Neural crest cell (in vitro differentiated cells): Measurements from ENCODE around the gene LRRC7. TPM values are rescaled to one million over a fixed set of nuclear protein-coding genes. Genes with fewer than 3 reads are reported as not detected.

ENCODE experiments used
- DNase-seq: peaks from one replicate; pipeline ENCODE4 v3.0.0; 2021; ENCODE audit warnings: low read depth, mixed read lengths, low spot score
- H3K27ac Mint-ChIP-seq: one replicate; pipeline ENCODE4 v1.8.0; 2021; ENCODE audit warnings: mild to moderate bottlenecking, mixed read lengths; ENCODE audit not compliant: unreplicated experiment
- H3K27me3 Mint-ChIP-seq: 2 replicates; pipeline ENCODE4 v1.8.0; 2021; ENCODE audit warnings: low read depth, mild to moderate bottlenecking, mixed read lengths
- H3K36me3 Mint-ChIP-seq: 2 replicates; pipeline ENCODE4 v1.8.0; 2021; ENCODE audit warnings: low read depth, mild to moderate bottlenecking, mixed read lengths
- H3K4me1 Mint-ChIP-seq: 2 replicates; pipeline ENCODE4 v1.8.0; 2021; ENCODE audit warnings: mixed read lengths
- H3K4me3 Mint-ChIP-seq: one replicate; pipeline ENCODE4 v1.8.0; 2021; ENCODE audit warnings: mild to moderate bottlenecking, mixed read lengths
- H3K9me3 Mint-ChIP-seq: 2 replicates; pipeline ENCODE4 v1.8.0; 2021; ENCODE audit warnings: mixed read lengths
- total RNA-seq: library from RNA; stranded (reverse); gene quantifications from 2 replicates; pipeline ENCODE4 v1.2.1, GENCODE V29; 2021
- TF ChIP-seq, protein P1 (sequence below): fragments of 200-600 bp; sonication (generic); conservative IDR thresholded peaks from 2 replicates; pipeline ENCODE4 v1.5.0; 2021; ENCODE audit warnings: antibody characterized with exemption, mild to moderate bottlenecking

LRRC7 gene
- total RNA-seq, 1 donor from 2014 or later: 2.4 TPM

DNA sequence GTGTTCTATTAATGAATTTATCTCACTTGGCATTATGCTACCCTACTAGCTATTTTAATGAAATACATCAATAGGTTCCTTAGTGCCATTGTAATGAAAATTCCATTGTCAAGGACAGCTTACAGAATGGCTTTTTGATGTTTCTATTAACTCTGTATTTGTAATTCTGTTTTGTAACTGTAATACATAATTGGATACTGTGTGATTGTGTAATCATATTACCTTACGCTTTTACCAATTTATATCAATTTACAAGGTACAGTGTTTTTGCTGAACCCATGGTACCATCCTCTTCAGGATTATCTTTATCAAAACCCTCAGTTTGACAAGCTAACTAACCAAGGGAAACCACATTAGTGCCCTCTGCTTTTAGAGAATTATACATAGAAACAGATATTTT, 277.9 kb downstream of the LRRC7 start:
- Mint-ChIP-seq H3K27ac (no peak overlapping the region), H3K9me3 (peaks cover 2% of the 10 kb centered on the region), H3K4me3 (no peak overlapping the region), H3K4me1 (no peaks in the 10 kb centered on the region), H3K27me3 (no peaks in the 10 kb centered on the region), H3K36me3 (no peaks in the 10 kb centered on the region)
- TF ChIP-seq, protein P1, sequence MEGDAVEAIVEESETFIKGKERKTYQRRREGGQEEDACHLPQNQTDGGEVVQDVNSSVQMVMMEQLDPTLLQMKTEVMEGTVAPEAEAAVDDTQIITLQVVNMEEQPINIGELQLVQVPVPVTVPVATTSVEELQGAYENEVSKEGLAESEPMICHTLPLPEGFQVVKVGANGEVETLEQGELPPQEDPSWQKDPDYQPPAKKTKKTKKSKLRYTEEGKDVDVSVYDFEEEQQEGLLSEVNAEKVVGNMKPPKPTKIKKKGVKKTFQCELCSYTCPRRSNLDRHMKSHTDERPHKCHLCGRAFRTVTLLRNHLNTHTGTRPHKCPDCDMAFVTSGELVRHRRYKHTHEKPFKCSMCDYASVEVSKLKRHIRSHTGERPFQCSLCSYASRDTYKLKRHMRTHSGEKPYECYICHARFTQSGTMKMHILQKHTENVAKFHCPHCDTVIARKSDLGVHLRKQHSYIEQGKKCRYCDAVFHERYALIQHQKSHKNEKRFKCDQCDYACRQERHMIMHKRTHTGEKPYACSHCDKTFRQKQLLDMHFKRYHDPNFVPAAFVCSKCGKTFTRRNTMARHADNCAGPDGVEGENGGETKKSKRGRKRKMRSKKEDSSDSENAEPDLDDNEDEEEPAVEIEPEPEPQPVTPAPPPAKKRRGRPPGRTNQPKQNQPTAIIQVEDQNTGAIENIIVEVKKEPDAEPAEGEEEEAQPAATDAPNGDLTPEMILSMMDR: no peak
- DNase-seq: no peak

DNA sequence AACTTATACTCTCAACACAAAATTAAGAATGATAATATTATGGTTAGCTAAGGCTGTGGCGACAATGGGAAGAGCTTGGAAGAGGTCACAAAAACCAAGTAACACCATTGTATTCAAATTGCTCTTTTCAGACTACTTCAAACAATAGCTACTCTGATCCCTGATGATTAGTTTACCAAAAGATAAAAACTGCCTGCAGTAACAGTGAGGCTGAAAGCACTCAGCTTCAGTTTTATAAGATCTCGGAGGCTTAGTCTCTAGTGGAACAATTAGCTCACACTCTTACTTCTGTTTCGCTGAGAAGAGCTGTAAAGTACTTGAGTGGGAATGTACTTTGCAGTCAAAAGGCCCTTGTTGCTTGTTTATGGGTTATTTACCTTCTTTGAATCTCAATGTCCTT, 278.5 kb downstream of the LRRC7 start:
- no peaks in the 10 kb centered on the region for H3K4me1 Mint-ChIP-seq
- no peak overlapping the region for H3K27ac Mint-ChIP-seq
- H3K4me3 Mint-ChIP-seq: no peak overlapping the region
- H3K36me3 Mint-ChIP-seq: no peaks in the 10 kb centered on the region
- DNase-seq: no peak
- peaks cover 2% of the 10 kb centered on the region for H3K9me3 Mint-ChIP-seq
- TF ChIP-seq, protein P1: no peak
- no peaks in the 10 kb centered on the region for H3K27me3 Mint-ChIP-seq

- Mint-ChIP-seq H3K9me3 (peaks cover 2% of the 10 kb centered on the region), H3K36me3 (no peaks in the 10 kb centered on the region), H3K27ac (no peak overlapping the region), H3K4me3 (no peak overlapping the region), H3K27me3 (no peaks in the 10 kb centered on the region), H3K4me1 (no peaks in the 10 kb centered on the region)
- no peak for DNase-seq
- TF ChIP-seq, protein P1: no peak
Measured at GRCh38 chr1:69847670-69848069, 279.9 kb downstream of the LRRC7 start.

- H3K4me3 Mint-ChIP-seq: no peak overlapping the region
- H3K4me1 Mint-ChIP-seq: no peaks in the 10 kb centered on the region
- no peak overlapping the region for H3K27ac Mint-ChIP-seq
- DNase-seq: no peak
- no peaks in the 10 kb centered on the region for H3K36me3 Mint-ChIP-seq
- H3K27me3 Mint-ChIP-seq: no peaks in the 10 kb centered on the region
- peaks cover 2% of the 10 kb centered on the region for H3K9me3 Mint-ChIP-seq
- TF ChIP-seq, protein P1: no peak
Measured at GRCh38 chr1:69852151-69852550, 284.4 kb downstream of the LRRC7 start.

DNA sequence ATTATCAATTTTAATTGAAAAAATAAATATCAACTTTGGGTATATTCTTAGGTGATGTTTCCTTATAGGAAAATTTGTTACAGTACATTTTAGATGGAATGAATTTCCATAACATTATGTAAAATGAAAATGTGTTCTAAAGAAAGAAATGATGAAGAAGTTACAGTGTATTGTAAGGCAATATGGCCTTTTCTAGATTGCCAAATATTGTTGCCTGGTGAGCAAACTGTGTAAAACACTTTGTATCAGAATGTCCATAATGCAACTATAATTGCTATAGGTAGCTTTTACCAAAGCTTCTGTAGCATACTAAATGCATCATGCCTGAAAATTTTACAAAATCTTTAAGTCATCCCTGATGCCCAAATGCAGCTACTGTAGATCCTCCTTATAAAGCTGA, 285.0 kb downstream of the LRRC7 start:
- Mint-ChIP-seq H3K27ac (no peak overlapping the region), H3K4me3 (no peak overlapping the region), H3K36me3 (no peaks in the 10 kb centered on the region), H3K4me1 (no peaks in the 10 kb centered on the region), H3K9me3 (peaks cover 2% of the 10 kb centered on the region), H3K27me3 (no peaks in the 10 kb centered on the region)
- TF ChIP-seq, protein P1: no peak
- no peak for DNase-seq

- no peak for DNase-seq
- TF ChIP-seq, protein P1: no peak
- H3K36me3 Mint-ChIP-seq: no peaks in the 10 kb centered on the region
- H3K27me3 Mint-ChIP-seq: no peaks in the 10 kb centered on the region
- peaks cover 2% of the 10 kb centered on the region for H3K9me3 Mint-ChIP-seq
- no peak overlapping the region for H3K27ac Mint-ChIP-seq
- no peak overlapping the region for H3K4me3 Mint-ChIP-seq
- no peaks in the 10 kb centered on the region for H3K4me1 Mint-ChIP-seq
Measured at GRCh38 chr1:69858534-69858933, 290.8 kb downstream of the LRRC7 start.
